Fibroblast of lung (primary cell): ENCODE measurements around the gene CDCA8. TPM values are rescaled to one million over a fixed set of nuclear protein-coding genes. Genes with fewer than 3 reads are reported as not detected.

Experiments used
- DNase-seq, 2 donors: peaks; one replicate each; pipeline versions ENCODE4 v3.0.0 to v3.0.0-alpha.2; 2010; ENCODE audit warnings: low read depth in 2 of 2
- H2AFZ ChIP-seq: 2 replicates; pipeline ENCODE4 v1.5.1; 2012; ENCODE audit warnings: low read length, control low read depth, inconsistent platforms
- H3K27ac ChIP-seq: 2 replicates; pipeline ENCODE4 v1.5.1; 2011; ENCODE audit warnings: low read length, control low read depth; ENCODE audit not compliant: insufficient read depth
- H3K27me3 ChIP-seq: 2 replicates; pipeline ENCODE4 v1.5.1; 2011; ENCODE audit warnings: mild to moderate bottlenecking, low read length; ENCODE audit not compliant: control insufficient read depth, insufficient read depth
- H3K36me3 ChIP-seq: 2 replicates; pipeline ENCODE4 v1.5.1; 2011; ENCODE audit warnings: low read length; ENCODE audit not compliant: control insufficient read depth, insufficient read depth
- H3K4me1 ChIP-seq: 2 replicates; pipeline ENCODE4 v1.5.1; 2011; ENCODE audit warnings: low read length; ENCODE audit not compliant: control insufficient read depth, insufficient read depth; ENCODE audit errors: extremely low read depth
- H3K4me2 ChIP-seq: 2 replicates; pipeline ENCODE4 v1.5.1; 2011; ENCODE audit warnings: low read length, control low read depth; ENCODE audit not compliant: insufficient read depth; ENCODE audit errors: extremely low read depth
- H3K4me3 ChIP-seq, 4 experiments: fragments of 200-600 bp in 1 of 4; sonication (generic) in 1 of 4; replicated peaks in 1 of 4; 2 replicates each; pipeline ENCODE4 v1.5.1; 2011 to 2016; ENCODE audit warnings: low read length in 4 of 4, low read depth in 3 of 4, mild to moderate bottlenecking in 3 of 4, control low read depth in 2 of 4, inconsistent platforms in 1 of 4, mixed read lengths in 1 of 4; ENCODE audit not compliant: insufficient read depth in 1 of 4; ENCODE audit errors: control extremely low read depth in 1 of 4
- H3K79me2 ChIP-seq: 2 replicates; pipeline ENCODE4 v1.5.1; 2012; ENCODE audit warnings: mild to moderate bottlenecking, low read length, inconsistent platforms; ENCODE audit not compliant: control insufficient read depth, insufficient read depth
- H3K9ac ChIP-seq: 2 replicates; pipeline ENCODE4 v1.5.1; 2011; ENCODE audit warnings: mild to moderate bottlenecking, low read length, control low read depth; ENCODE audit not compliant: insufficient read depth
- H3K9me3 ChIP-seq: 2 replicates; pipeline ENCODE4 v1.5.1; 2012; ENCODE audit warnings: low read depth, low read length; ENCODE audit not compliant: control insufficient read depth, insufficient read depth
- H4K20me1 ChIP-seq: 2 replicates; pipeline ENCODE4 v1.5.1; 2011; ENCODE audit warnings: low read length; ENCODE audit not compliant: control insufficient read depth, insufficient read depth; ENCODE audit errors: extremely low read depth
- EZH2 ChIP-seq: IDR thresholded peaks from 2 replicates; pipeline ENCODE4 v1.5.1; 2012; ENCODE audit warnings: low read length, control low read depth, mild to moderate bottlenecking; ENCODE audit errors: missing control alignments
- polyA plus RNA-seq, 2 donors: library from polyadenylated mRNA; depleted of rRNA in 1 of 2; stranded (reverse) in 1 of 2; unstranded in 1 of 2; fragments of >200 nt; gene quantifications; 2 replicates each; pipeline ENCODE4 v1.2.1, GENCODE V29; 2011 to 2012; ENCODE audit warnings: missing spikeins in 1 of 2
- total RNA-seq: library from RNA; depleted of rRNA; stranded (reverse); fragments of >200 nt; gene quantifications from 2 replicates; pipeline ENCODE4 v1.2.1, GENCODE V29; 2014
- TF ChIP-seq, protein P1 (sequence below), 2 donors: IDR thresholded peaks in 1 of 2; conservative IDR thresholded peaks in 1 of 2; 1 replicate in 1 of 2; 2 replicates in 1 of 2; pipeline ENCODE4 v1.5.1; 2011 to 2012; ENCODE audit warnings: low read length in 2 of 2, control low read depth in 1 of 2, inconsistent platforms in 1 of 2, low read depth in 1 of 2, mild to moderate bottlenecking in 1 of 2

CDCA8 gene
- total and polyA plus RNA-seq, 2 donors (not counting 1 experiment from before 2014, with no cell fraction given), result 3.8 to 9.5 TPM

DNA sequence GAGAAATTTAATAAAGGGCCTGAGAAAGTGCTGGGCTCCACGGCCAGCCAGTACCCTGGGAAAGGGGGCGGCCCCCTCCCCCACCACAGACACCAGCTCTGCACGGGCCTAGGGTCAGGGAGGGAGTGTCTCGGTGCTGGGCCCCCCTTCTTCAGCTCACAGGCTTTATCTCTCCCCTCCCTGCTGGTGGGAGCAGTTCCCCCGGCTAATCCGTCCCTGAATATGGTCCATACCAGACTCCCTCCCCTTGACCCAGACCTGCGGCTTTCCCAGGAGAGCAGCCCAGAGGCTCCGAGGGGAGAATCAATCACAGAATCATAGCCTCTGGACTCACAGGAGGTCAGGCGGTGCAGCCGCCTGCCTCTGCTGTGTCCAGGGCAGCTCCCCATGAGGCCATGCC is 31.7 kb upstream of the CDCA8 start:
- H3K27me3 ChIP-seq, result no peaks in the 10 kb centered on the region
- H3K27ac ChIP-seq, result no peak overlapping the region
- TF ChIP-seq, protein P1, sequence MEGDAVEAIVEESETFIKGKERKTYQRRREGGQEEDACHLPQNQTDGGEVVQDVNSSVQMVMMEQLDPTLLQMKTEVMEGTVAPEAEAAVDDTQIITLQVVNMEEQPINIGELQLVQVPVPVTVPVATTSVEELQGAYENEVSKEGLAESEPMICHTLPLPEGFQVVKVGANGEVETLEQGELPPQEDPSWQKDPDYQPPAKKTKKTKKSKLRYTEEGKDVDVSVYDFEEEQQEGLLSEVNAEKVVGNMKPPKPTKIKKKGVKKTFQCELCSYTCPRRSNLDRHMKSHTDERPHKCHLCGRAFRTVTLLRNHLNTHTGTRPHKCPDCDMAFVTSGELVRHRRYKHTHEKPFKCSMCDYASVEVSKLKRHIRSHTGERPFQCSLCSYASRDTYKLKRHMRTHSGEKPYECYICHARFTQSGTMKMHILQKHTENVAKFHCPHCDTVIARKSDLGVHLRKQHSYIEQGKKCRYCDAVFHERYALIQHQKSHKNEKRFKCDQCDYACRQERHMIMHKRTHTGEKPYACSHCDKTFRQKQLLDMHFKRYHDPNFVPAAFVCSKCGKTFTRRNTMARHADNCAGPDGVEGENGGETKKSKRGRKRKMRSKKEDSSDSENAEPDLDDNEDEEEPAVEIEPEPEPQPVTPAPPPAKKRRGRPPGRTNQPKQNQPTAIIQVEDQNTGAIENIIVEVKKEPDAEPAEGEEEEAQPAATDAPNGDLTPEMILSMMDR (conservative IDR thresholded peaks at IDR 0.05 in 1 of 2, IDR thresholded peaks at IDR 0.05 in 1 of 2; ENCODE audit: low read depth in 1 of 2, low read length in 2 of 2), result no peak
- no peak for TF ChIP-seq EZH2
- H4K20me1 ChIP-seq, result no peaks in the 10 kb centered on the region
- no peak for DNase-seq
- no peak overlapping the region for H3K4me2 ChIP-seq
- no peak overlapping the region for H3K4me3 ChIP-seq
- H3K79me2 ChIP-seq, result no peaks in the 10 kb centered on the region
- no peaks in the 10 kb centered on the region for H3K4me1 ChIP-seq
- no peaks in the 10 kb centered on the region for H3K9me3 ChIP-seq
- no peak overlapping the region for H3K9ac ChIP-seq
- H2AFZ ChIP-seq, result no peak overlapping the region
- no peaks in the 10 kb centered on the region for H3K36me3 ChIP-seq

DNA sequence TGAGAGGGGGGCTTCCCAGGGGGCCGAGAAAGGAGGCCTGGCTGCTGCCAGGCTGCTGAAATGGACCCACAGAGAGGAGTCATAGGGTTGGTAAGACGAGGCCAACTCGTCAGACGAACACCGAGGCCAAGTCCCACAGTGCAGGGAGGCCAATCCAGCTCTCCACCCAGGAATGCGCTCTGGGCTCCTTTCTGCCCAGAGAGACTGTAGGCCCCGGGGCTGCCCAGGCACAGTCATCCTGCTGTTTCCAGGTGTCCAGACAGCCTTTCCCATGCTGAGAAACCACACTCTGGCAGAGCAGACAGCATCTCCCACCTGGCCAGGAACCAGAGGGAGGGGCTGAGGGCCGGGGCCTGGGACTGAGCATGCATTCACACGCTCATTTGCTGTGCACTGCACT is 30.9 kb upstream of the CDCA8 start:
- no peak overlapping the region for H3K4me2 ChIP-seq
- H4K20me1 ChIP-seq, result no peaks in the 10 kb centered on the region
- TF ChIP-seq EZH2, result no peak
- TF ChIP-seq, protein P1 (conservative IDR thresholded peaks at IDR 0.05 in 1 of 2, IDR thresholded peaks at IDR 0.05 in 1 of 2; ENCODE audit: low read depth in 1 of 2, low read length in 2 of 2), result no peak
- DNase-seq, result no peak
- H3K4me3 ChIP-seq, result no peak overlapping the region
- H3K79me2 ChIP-seq, result no peaks in the 10 kb centered on the region
- no peaks in the 10 kb centered on the region for H3K9me3 ChIP-seq
- no peak overlapping the region for H2AFZ ChIP-seq
- no peaks in the 10 kb centered on the region for H3K36me3 ChIP-seq
- no peak overlapping the region for H3K9ac ChIP-seq
- no peaks in the 10 kb centered on the region for H3K4me1 ChIP-seq
- no peak overlapping the region for H3K27ac ChIP-seq
- H3K27me3 ChIP-seq, result peaks cover 1% of the 10 kb centered on the region

DNA sequence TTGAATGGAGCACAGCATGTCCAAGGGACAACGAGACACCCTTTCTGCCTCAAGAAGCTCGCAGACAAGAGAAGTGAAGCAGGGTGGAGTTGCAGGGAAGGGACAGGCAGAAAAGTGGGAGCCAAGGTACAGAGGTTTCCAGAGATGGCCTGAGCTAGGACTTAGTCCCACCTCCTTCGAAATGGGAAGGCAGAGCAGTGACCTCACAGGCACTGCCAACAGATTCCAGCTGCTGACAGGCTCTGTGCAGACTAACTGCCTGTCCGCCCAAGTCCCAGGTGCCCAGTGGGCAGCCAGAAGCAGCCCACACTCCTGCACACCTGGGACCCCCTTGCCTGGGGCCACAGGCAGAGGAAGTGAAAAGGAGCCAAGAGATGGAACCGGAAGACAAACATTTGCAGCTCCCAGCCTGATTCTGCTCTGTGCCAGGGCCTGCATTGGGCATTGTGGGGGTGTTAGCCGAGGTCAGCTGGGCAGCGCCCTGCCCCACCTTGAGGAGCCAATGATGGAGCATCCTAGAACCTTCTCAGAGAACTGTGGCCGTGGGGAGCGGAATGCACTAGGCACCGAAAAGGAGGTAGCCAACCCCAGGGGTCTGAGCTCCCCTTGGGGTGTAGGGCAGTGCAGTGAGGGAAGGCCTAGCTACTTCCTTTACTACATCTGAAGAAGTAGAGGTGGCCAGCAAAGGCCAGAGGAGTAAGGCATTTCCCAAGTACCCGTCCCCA is 30.1 kb upstream of the CDCA8 start:
- Histone ChIP-seq H3K4me2 (no peak overlapping the region), H3K9ac (no peak overlapping the region), H3K27me3 (peaks cover 3% of the 10 kb centered on the region), H4K20me1 (no peaks in the 10 kb centered on the region), H3K9me3 (no peaks in the 10 kb centered on the region), H3K4me1 (no peaks in the 10 kb centered on the region), H2AFZ (no peak overlapping the region), H3K4me3 (no peak overlapping the region), H3K36me3 (no peaks in the 10 kb centered on the region), H3K79me2 (no peaks in the 10 kb centered on the region), H3K27ac (no peak overlapping the region)
- TF ChIP-seq, protein P1 (conservative IDR thresholded peaks at IDR 0.05 in 1 of 2, IDR thresholded peaks at IDR 0.05 in 1 of 2; ENCODE audit: low read depth in 1 of 2, low read length in 2 of 2), result no peak
- DNase-seq, result no peak
